GM21717 (cell line): ENCODE data around the gene MTMR3.

Experiments
- ATAC-seq: cut with Tn5 transposase; IDR thresholded peaks from one replicate; pipeline ENCODE4 v1.9.1; 2021; ENCODE audit warnings: mild to moderate bottlenecking, moderate library complexity; ENCODE audit not compliant: unreplicated experiment

The MTMR3 gene

GRCh38 chr22:30023099-30023660, 140.2 kb downstream of the MTMR3 start:
- ATAC-seq: no peak

- ATAC-seq: no peak
These were observed 141.3 kb downstream of the MTMR3 start for GRCh38 chr22:30024231-30024630.

DNA sequence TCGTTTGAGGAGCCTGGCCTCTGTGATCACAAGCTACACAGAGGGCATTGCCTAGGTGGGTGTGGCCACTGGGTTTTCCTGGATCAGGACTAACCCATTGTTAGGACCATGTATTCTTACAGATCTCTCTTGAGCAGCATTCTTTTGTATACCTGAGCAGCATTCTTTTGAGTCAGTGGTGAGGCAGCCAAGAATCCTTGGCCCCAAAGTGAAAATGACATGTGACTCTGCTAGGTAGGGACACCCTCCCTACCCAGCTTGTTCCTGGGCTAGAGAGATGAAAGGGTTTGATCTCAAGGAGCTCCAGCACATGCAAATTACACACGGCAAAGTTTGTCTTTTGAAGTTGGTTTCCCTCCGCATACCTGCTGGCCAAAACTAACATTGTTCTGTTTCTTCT, 142.2 kb downstream of the MTMR3 start:
- ATAC-seq: no peak

DNA sequence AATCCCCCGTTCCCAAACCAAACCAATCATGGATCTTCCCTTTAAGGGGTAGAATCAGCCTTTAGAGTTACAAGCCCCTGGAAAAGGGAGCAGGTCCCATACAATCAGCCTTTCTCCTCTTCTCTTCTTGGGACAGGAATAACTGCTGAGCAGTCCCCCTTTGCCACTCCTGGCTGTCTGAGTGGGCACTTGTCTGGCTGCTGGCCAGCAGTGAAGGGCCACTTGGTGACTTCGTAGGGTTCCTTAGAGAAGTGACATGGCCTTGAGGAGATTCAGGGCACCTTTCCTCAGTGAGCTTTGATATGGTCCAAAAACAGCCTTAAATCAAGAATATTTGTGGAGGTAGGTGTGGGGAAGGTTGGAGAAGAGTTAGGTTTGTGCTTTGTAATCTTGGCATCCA, 143.8 kb downstream of the MTMR3 start:
- ATAC-seq: no peak

DNA sequence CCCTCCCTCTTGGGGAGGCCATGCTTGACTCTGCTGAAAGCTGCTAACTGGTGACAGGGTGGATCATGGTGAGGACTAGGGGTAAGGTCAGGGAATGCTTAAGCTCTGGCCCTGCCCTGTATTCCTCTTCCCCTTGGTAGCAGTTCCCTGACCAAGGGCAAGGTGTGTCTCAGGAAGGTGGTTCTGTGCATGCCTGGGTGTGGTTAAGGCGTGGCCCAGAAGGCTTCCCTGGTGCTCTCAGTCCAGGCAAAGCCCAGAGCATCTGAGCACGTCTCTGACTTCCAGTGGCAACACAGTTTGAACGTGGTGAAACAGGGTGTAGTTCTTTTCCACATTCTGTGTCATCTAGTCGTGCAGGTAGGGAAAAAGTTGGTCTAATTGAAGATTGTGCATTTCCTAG, 144.2 kb downstream of the MTMR3 start:
- ATAC-seq: no peak

GRCh38 chr22:30027791-30028190, 144.8 kb downstream of the MTMR3 start:
- ATAC-seq: no peak

GRCh38 chr22:30028731-30029130, 145.8 kb downstream of the MTMR3 start:
- no peak for ATAC-seq

DNA sequence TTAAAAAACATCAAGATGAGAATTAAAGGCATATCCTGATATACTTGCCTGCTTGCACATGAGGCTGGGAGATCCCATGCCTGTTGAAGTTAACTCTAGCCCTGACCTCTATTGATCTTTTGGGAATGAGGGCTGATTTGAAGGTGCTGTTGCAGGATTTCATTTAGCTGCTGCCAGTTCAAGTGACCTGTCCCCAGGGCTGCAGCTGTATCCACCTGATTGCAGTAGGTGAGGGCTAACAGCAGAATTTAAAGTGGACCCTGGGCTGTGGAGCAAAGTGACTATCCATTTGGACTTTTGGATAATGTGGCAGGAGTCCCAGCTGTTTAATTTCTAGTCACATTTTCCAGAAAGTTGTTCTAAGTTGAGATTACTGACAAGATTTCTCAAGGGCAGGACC, 146.5 kb downstream of the MTMR3 start:
- no peak for ATAC-seq

DNA sequence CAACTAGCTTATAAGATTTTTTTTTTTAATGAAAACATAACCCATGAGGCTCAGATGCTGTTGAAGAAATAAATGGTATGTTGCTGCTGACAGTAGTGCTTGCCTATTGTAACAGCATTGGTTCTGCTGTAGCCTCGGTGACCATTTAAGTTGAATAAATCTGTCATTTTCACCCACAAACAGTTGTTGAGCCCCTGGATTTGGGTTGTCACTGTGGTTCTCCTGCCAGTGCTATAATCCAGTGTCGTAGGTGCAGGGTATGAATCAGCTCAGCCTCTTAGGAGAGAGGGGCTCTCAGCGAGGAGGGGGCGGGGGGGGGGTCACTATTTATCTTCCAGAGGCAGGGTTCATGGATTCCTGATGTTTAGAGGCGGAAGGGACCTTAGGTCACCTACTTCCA, 147.4 kb downstream of the MTMR3 start:
- no peak for ATAC-seq

DNA sequence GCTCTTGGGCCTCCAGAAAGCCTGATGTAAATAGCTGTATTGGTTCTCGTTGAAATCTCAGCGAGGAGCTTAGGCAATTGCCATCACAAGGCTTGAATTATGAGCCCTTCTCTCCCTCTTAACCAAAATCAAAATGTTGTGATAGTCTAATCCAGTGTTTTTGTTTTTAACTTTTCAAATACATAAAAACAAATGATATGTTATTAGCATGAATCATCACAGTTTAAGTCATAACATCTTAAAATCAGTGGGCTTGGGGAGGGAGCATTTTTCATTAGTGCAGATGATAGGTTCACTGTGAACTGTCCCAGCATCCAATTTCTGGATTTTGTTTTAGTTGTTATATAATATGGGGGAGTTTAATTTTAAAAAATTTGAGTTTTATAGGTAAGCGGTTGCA, 148.4 kb downstream of the MTMR3 start:
- no peak for ATAC-seq

DNA sequence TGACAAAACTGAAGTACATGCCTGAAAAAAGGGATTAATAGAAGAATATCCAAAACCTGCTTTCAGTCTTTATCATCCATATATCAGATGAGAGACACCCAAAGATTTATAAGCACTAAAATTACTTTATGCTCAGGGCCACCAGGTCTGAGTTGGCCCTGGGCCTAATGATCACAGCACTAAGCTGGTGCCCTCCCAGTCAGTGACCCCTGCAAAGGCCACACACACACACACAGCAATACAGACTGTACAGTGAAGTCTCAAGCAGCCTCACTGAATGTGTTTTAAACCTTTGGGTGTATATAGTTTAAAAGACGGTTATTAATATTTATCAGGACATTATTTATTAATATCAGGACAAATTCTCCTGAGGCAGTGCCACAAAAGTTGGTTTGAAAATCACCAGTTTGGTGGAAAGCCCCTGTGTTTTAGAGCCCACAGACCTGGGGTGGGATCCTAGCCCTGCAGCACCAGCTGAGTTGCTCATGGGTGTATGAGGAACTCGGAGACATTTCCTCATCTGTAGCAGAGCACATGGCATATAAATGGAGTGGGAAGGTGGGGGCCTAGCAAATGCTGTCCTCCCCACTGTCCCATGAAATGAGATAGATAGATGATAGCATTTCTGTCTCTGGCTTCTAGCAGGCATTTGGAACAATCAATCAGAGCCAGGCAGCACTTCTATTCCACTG, 148.9 kb downstream of the MTMR3 start:
- ATAC-seq: no peak

DNA sequence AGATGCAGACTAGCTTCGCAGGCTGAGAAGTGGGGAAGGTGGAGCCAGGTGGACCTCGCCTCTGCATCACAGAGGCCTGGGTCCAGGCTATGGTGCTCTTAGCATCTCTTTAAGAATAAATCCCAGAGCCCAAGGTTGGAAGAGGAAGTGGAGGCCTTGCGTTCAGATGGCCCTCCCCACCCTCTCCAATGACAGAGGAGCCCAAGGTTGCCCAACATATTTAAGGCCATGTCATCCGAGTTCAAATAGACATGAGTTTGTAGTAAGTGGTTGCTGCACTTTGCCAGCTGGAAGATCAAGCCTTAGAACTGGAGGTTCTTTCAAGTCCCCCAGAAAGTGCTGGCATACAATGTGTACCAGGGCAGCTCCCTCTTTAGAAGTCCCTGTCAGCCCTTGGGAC, 150.2 kb downstream of the MTMR3 start:
- ATAC-seq: no peak

DNA sequence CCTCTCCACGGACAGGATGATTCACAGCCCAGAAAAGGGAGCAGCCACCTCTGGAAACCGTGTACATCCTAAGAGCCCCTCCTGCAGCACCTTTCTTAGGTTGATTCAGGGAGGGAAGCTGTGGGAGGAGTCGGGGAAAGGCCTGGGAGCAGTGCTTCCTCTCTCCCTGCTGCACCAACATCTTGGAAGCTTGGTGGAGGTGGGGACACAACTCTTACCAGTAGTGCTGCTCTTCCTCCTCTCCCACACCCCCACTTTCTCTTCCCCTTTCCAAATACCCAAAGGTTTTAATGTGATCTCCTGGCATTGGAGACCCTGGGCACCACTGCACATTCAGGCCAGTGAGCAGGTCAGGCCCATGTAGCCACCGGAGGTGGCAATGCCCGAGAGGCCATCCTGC, 150.9 kb downstream of the MTMR3 start:
- ATAC-seq: no peak

GRCh38 chr22:30036656-30037055, 153.7 kb downstream of the MTMR3 start:
- no peak for ATAC-seq

DNA sequence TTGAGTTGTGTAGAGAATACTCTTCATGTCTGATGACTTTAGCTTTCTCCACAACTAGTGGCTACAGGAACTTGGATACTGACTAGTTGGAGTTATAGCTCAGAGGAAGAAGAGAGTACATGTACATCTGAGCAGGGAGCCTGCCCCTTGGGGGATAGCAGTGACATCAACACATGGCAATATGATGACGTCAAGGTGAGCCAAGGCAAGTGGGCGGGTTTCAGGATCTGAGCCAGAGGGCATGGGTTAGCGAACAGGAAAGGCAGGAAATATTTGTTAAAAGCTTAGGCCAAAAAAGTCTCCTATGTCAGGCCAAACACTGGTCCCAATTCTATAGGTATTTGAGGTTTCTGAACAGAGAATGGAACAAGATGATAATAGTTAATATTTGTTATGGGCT, 155.2 kb downstream of the MTMR3 start:
- no peak for ATAC-seq

GRCh38 chr22:30040499-30041260, 157.7 kb downstream of the MTMR3 start:
- no peak for ATAC-seq

DNA sequence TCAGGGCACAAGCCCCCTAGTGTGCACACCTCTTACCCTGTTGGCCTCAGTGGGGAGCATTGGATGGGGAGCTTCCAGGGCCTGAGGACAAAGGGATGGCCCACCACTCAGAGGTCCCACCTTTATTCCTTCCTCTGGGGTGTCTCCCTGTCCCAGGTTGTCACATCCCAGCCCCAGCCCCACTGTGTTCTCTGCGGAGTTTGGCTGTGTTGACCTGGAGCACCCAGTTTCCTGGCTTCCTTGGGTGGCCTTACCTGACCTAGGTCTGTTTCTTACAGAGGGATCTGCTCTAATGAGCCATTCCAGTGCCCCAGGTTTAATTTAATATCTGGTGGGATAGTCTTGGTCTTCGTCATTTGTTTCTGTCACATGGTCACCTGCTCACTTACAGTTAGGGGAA, 158.5 kb downstream of the MTMR3 start:
- ATAC-seq: no peak

GRCh38 chr22:30041881-30042280, 158.9 kb downstream of the MTMR3 start:
- ATAC-seq: no peak

DNA sequence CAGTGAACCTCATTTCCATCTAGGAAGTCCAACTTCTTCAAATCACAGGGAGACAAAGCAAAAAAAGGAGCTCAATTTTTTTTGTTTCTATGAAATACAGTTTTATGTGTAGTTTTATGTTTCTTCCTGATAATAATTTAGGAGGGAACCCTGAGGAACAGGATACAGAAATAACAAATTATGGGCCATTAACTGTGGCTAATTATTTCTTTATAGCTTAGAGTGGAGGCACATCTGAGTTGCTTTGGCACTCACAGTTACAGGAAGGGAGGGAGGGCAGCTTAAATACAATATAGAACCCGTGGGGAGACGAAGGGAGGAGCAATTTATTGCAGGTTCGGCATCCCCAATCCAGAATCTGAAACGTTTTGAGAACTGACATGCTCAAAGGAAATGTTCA, 160.2 kb downstream of the MTMR3 start:
- no peak for ATAC-seq

- no peak for ATAC-seq
These were observed 161.4 kb downstream of the MTMR3 start for GRCh38 chr22:30044369-30044768.

DNA sequence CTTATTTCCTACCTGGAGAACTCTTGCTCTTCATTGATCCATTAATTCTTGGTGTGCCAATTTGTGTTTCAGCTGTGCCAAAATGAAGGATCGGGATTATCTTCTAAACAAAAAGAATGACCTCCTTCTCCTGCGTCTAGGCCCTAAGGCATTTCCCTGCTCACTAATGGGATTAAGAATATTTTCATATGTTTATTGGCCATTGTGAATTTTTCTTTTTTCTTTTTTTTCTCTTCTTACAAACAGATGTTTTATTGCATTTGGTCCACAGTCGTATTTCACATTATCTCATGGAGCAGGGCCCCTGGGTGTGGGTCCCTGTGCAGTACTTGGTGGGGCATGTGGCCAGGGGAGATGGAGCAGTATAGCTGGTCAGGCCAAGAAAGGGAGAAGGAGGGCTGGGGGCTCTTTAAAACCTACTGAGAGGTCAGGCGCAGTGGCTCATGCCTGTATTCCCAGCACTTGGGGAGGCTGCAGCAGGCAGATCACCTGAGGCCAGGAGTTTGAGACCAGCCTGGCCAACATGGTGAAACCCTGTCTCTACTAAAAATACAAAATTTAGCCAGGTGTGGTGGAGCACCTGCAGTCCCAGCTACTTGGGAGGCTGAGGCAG, 162.0 kb downstream of the MTMR3 start:
- no peak for ATAC-seq

- ATAC-seq: no peak
These were observed 162.5 kb downstream of the MTMR3 start for GRCh38 chr22:30045494-30045887.
